ENCODE results near the gene SIK3.

DNA sequence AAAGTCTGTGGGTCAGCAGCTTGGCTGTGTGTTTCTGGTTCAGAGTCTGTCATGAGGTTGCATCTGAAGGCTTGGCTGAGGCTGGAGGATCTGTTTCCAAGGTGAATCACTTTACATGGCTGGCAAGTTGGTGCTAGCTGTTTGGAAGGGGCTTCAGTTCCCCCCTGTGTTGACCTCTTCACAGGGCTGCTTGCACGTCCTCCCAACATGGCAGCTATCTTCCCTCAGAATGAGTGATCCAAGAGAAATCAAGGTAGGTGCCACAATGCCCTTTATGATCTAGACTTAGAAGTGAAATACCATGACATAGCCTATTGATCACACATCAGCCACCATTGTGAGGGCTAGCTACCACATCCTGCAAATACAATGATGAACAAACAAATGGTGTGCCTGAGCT lies 285.1 kb downstream of the SIK3 start:
- TF ChIP-seq POLR2A (IDR thresholded peaks at IDR 0.05; ENCODE audit: low read depth, low read length) (no peak), JUN (IDR thresholded peaks at IDR 0.05; ENCODE audit: borderline replicate concordance, insufficient read depth, insufficient read length, low read depth) (no peak), EZH2 (IDR thresholded peaks at IDR 0.05; ENCODE audit: borderline replicate concordance, low read depth, low read length, severe bottlenecking) (no peak), POLR2AphosphoS5 (IDR thresholded peaks at IDR 0.05; ENCODE audit: insufficient read depth, low read depth, low read length) (no peak), MYC (IDR thresholded peaks at IDR 0.05; ENCODE audit: low read depth, low read length) (no peak)
- TF ChIP-seq, protein P1, sequence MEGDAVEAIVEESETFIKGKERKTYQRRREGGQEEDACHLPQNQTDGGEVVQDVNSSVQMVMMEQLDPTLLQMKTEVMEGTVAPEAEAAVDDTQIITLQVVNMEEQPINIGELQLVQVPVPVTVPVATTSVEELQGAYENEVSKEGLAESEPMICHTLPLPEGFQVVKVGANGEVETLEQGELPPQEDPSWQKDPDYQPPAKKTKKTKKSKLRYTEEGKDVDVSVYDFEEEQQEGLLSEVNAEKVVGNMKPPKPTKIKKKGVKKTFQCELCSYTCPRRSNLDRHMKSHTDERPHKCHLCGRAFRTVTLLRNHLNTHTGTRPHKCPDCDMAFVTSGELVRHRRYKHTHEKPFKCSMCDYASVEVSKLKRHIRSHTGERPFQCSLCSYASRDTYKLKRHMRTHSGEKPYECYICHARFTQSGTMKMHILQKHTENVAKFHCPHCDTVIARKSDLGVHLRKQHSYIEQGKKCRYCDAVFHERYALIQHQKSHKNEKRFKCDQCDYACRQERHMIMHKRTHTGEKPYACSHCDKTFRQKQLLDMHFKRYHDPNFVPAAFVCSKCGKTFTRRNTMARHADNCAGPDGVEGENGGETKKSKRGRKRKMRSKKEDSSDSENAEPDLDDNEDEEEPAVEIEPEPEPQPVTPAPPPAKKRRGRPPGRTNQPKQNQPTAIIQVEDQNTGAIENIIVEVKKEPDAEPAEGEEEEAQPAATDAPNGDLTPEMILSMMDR (IDR thresholded peaks at IDR 0.05; ENCODE audit: extremely low read depth in 1 of 2, insufficient read depth in 1 of 2, low read depth in 1 of 2, low read length in 2 of 2), result no peak

All from endothelial cell of umbilical vein (primary cell).